Omental fat pad (tissue), 4 donors: ENCODE measurements around the gene ELFN1. TPM values are rescaled to one million over a fixed set of nuclear protein-coding genes. Genes with fewer than 3 reads are reported as not detected.

Experiments used
- ATAC-seq: fragments of 150-250 bp; one replicate; pipeline ENCODE4 v1.9.1; 2016; ENCODE audit warnings: mild to moderate bottlenecking, moderate library complexity; ENCODE audit not compliant: low FRiP score
- DNase-seq: peaks from one replicate; pipeline ENCODE4 v3.0.0-alpha.2; 2019; ENCODE audit warnings: low spot score
- total RNA-seq, 4 donors: library from RNA; depleted of rRNA; stranded (reverse); fragments of >200 nt; gene quantifications; one replicate each; pipeline ENCODE4 v1.1.0, GENCODE V29; 2016
- TF ChIP-seq, protein P1 (sequence below), 3 donors: fragments of 450-650 bp; IDR thresholded peaks; one replicate each; pipeline ENCODE4 v1.5.1; 2016 to 2017; ENCODE audit warnings: antibody characterized with exemption in 3 of 3, mild to moderate bottlenecking in 3 of 3, moderate library complexity in 2 of 3

The ELFN1 gene
- total RNA-seq, 4 donors from 2014 or later = 3.8 to 6.0 (median 4.1) TPM

DNA sequence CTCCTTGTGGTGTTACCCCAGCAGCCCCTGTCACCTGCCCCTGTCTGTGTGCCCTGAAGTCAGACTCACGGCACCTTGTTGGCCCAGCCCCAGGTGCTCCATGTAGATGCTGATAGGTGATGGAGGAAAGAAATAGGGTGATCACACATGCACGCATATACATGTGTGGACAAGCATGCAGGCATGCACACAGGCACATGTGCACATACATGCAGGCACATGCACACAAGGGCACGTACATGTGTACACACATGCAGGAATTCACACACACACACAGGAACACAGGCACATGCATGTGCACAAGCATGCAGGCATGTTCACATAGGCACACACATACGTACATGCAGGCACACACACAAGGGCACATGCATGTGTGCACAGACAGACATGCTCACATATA lies 16.6 kb upstream of the ELFN1 start:
- DNase-seq (no peak), ATAC-seq (no peak)
- TF ChIP-seq, protein P1, sequence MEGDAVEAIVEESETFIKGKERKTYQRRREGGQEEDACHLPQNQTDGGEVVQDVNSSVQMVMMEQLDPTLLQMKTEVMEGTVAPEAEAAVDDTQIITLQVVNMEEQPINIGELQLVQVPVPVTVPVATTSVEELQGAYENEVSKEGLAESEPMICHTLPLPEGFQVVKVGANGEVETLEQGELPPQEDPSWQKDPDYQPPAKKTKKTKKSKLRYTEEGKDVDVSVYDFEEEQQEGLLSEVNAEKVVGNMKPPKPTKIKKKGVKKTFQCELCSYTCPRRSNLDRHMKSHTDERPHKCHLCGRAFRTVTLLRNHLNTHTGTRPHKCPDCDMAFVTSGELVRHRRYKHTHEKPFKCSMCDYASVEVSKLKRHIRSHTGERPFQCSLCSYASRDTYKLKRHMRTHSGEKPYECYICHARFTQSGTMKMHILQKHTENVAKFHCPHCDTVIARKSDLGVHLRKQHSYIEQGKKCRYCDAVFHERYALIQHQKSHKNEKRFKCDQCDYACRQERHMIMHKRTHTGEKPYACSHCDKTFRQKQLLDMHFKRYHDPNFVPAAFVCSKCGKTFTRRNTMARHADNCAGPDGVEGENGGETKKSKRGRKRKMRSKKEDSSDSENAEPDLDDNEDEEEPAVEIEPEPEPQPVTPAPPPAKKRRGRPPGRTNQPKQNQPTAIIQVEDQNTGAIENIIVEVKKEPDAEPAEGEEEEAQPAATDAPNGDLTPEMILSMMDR (IDR thresholded peaks at IDR 0.05) = no peak

- no peak for DNase-seq
- no peak for ATAC-seq
- TF ChIP-seq, protein P1 (IDR thresholded peaks at IDR 0.05) = no peak
These were observed 16.0 kb upstream of the ELFN1 start for GRCh38 chr7:1654111-1654510.

DNA sequence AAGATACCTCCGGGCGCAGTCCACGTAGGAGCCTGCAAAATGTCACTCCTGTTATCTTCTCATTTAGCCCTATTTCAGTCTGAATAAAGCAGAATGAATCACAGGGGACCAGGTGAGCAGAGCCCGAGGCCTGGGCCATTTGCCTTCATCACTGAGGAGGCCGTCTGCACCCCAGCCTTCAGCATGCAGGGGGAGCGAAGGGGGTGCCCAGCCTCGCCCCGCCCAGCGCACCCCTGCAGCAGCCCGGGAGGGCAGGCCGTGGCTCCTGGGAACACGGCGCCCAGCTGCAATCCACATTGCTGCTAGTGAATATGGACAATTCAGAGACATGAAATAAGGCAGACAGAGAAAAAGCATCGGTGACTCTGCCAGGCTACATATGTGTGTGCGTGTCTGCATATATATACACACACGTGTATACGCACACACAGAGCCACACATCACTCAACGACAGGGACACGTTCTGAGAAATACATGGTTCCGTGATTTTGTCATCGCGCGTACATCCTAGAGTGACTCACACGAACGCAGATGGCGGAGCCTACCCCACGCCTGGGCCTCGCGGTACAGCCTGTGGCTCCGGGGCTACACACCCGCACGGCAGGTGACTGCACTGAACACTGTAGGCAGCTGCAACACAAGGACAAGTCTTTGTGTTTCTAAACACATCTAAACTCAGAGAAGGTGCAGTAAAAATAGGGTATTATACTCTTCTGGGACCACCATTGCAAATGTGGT lies 15.2 kb upstream of the ELFN1 start:
- DNase-seq (no peak), ATAC-seq (no peak)
- TF ChIP-seq, protein P1 (IDR thresholded peaks at IDR 0.05) = no peak

- TF ChIP-seq, protein P1 (IDR thresholded peaks at IDR 0.05) = no peak
- DNase-seq (no peak), ATAC-seq (no peak)
These were observed 10.4 kb upstream of the ELFN1 start for GRCh38 chr7:1659696-1660095.

DNA sequence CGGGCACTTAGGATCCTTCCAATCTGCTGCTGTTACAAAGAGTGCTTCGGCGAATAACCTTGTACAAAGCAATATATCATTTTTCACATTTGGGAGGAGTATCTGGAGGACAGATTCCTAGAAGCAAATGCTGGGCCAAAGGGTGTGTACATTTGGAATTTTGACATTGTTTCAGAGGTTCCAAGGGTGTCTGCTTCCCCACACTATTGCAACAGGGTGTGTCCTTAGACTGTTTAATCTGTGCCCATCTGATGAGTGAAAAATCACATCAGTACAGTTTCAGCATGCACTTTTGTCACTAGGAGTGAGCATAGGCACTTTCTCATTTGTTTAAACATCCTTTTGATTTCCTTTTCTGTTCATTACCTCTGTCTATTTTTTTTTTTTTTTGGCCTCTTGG lies 8.6 kb upstream of the ELFN1 start:
- TF ChIP-seq, protein P1 (IDR thresholded peaks at IDR 0.05) = no peak
- no peak for DNase-seq
- ATAC-seq = no peak

- ATAC-seq (no peak), DNase-seq (no peak)
- TF ChIP-seq, protein P1 (IDR thresholded peaks at IDR 0.05) = no peak
These were observed 8.0 kb upstream of the ELFN1 start for GRCh38 chr7:1662101-1662500.

DNA sequence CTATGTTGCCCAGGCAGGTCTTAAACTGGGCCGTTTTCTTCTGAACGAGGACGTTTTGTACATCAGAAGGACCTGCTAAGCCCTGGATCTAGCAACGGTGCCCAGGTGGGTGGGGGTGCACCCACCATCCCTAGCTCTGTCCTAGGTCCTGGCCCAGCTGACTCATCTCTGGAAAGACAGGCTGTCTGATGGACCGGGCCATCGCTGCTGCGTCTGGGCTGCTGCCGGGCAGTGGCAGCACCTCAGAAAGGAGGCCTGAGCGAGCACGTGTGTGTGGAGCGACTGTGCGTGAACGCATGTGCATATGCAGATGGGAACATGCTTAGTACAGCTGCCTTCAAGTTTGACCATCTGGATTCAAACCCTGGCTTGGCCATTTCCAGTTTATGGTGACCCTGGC lies 7.3 kb upstream of the ELFN1 start:
- DNase-seq (peak; percentile 19), ATAC-seq (no peak)
- TF ChIP-seq, protein P1 (IDR thresholded peaks at IDR 0.05) = no peak
